ENCODE data around the gene LMTK2. TPM values are rescaled to one million over a fixed set of nuclear protein-coding genes. Genes with fewer than 3 reads are reported as not detected.

Gene LMTK2
- polyA plus RNA-seq, 3 donors from 2014 or later: 0.85 to 3.1 (median 1.3) TPM

GRCh38 chr7:98163704-98164494 lies 57.2 kb downstream of the LMTK2 start:
- Mint-ChIP-seq H3K27ac (no peak overlapping the region), H3K4me3 (no peak overlapping the region)

DNA sequence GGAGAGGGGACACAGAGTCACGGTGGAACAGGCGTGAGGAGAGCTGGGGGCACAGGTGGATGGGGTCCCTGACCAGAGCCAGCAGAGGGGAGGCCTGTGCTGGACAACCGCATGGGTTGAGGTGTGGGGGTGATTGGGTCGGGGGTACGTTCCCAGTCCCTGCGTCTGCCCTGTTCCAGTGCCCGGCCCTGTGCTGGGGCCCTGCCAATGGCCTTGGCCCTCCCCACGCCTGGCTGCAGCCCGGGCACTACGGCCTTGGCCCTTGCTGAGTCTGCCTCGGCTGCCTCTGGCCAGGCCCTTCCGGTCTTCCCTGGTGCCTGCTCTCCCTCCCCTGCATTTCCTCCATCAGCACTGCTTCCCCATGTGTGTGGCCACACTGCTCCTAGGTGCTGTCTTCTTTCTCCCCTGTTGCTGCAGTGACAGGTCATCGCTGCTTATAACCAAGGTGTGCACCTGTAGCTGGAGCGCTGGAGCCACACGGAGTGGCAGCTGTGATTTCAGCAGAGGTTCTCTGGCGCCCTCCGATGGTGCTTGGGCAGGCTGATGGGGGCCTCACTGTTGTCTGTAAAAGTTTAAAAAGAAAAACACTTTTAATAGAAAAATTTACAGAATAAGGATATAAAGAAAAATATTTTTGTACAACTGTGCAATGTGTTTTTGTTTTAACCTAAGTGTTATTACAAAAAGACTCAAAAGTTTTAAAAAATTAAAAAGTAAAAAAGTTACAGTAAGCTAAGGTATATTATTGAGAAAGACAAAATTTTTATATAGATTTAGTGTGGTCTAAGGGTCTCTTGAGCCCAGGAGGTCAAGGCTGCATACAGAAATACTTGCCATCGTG lies 59.4 kb downstream of the LMTK2 start:
- DNase-seq: peak; percentile 18 to 43 (median 42)
- H3K27ac Mint-ChIP-seq: no peak overlapping the region
- H3K36me3 Mint-ChIP-seq: no peaks in the 10 kb centered on the region
- no peaks in the 10 kb centered on the region for H3K9me3 Mint-ChIP-seq
- H3K27me3 Mint-ChIP-seq (ENCODE audit: low read depth in 3 of 3): peaks cover 0 to 3% (median 0%) of the 10 kb centered on the region in 3 donors
- peaks cover 0 to 3% of the 10 kb centered on the region in 2 donors for H3K4me1 Mint-ChIP-seq
- no peak overlapping the region for H3K4me3 Mint-ChIP-seq

More at GRCh38 chr7:98163704-98164494, 57.2 kb downstream of the LMTK2 start:
- Mint-ChIP-seq H3K27me3 (ENCODE audit: low read depth in 3 of 3) (peaks cover 0 to 3% (median 0%) of the 10 kb centered on the region in 3 donors), H3K36me3 (peaks cover 0 to 9% (median 0%) of the 10 kb centered on the region in 3 donors), H3K9me3 (no peaks in the 10 kb centered on the region), H3K4me1 (peaks cover 0 to 3% of the 10 kb centered on the region in 2 donors)
- no peak for DNase-seq

- peaks cover 0 to 3% (median 0%) of the 10 kb centered on the region in 3 donors for H3K27me3 Mint-ChIP-seq (ENCODE audit: low read depth in 3 of 3)
- H3K4me1 Mint-ChIP-seq: peaks cover 0 to 3% of the 10 kb centered on the region in 2 donors
- H3K36me3 Mint-ChIP-seq: peaks cover 0 to 4% (median 0%) of the 10 kb centered on the region in 3 donors
- no peak overlapping the region for H3K27ac Mint-ChIP-seq
- H3K4me3 Mint-ChIP-seq: no peak overlapping the region
- no peak for DNase-seq
- H3K9me3 Mint-ChIP-seq: no peaks in the 10 kb centered on the region
These were observed 60.0 kb downstream of the LMTK2 start for GRCh38 chr7:98166668-98166970.

DNA sequence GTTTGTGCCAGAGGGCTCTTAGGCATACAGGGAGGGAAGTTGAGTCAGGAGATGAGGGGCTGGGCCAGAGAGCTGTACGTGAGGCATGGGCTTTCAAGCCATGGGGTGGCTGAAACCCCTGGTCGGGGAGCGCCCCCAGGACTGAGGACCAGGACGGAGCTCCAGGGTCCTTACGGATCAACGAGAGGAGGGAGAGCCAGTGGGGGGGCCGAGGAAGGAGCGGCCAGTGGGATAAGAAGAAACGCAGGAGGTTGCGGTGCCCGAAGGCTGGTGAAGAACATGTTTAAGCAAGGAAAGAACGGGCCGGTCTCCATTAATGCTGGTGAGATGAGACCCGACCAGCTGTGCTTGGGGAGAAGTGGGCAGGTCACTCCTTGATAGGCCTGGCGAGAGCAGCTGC lies 61.0 kb downstream of the LMTK2 start:
- Mint-ChIP-seq H3K36me3 (peaks cover 0 to 7% (median 3%) of the 10 kb centered on the region in 3 donors), H3K9me3 (no peaks in the 10 kb centered on the region), H3K27me3 (ENCODE audit: low read depth in 3 of 3) (peaks cover 0 to 3% (median 0%) of the 10 kb centered on the region in 3 donors), H3K27ac (no peak overlapping the region), H3K4me3 (no peak overlapping the region), H3K4me1 (peaks cover 0 to 3% of the 10 kb centered on the region in 2 donors)
- DNase-seq: no peak

- H3K4me1 Mint-ChIP-seq: peaks cover 0 to 3% of the 10 kb centered on the region in 2 donors
- H3K4me3 Mint-ChIP-seq: no peak overlapping the region
- H3K27me3 Mint-ChIP-seq (ENCODE audit: low read depth in 3 of 3): peaks cover 0 to 3% (median 0%) of the 10 kb centered on the region in 3 donors
- H3K36me3 Mint-ChIP-seq: peaks cover 0 to 7% (median 3%) of the 10 kb centered on the region in 3 donors
- H3K9me3 Mint-ChIP-seq: no peaks in the 10 kb centered on the region
- no peak overlapping the region for H3K27ac Mint-ChIP-seq
- DNase-seq: peak; percentile 49 to 64 (median 56)
These were observed 61.7 kb downstream of the LMTK2 start for GRCh38 chr7:98168181-98168903.

- H3K36me3 Mint-ChIP-seq: peaks cover 0 to 7% (median 3%) of the 10 kb centered on the region in 3 donors
- no peak overlapping the region for H3K27ac Mint-ChIP-seq
- no peak overlapping the region for H3K4me3 Mint-ChIP-seq
- peaks cover 0 to 3% of the 10 kb centered on the region in 2 donors for H3K4me1 Mint-ChIP-seq
- DNase-seq: no peak
- no peaks in the 10 kb centered on the region for H3K9me3 Mint-ChIP-seq
- peaks cover 0 to 3% (median 0%) of the 10 kb centered on the region in 3 donors for H3K27me3 Mint-ChIP-seq (ENCODE audit: low read depth in 3 of 3)
These were observed 62.4 kb downstream of the LMTK2 start for GRCh38 chr7:98168904-98169621.

DNA sequence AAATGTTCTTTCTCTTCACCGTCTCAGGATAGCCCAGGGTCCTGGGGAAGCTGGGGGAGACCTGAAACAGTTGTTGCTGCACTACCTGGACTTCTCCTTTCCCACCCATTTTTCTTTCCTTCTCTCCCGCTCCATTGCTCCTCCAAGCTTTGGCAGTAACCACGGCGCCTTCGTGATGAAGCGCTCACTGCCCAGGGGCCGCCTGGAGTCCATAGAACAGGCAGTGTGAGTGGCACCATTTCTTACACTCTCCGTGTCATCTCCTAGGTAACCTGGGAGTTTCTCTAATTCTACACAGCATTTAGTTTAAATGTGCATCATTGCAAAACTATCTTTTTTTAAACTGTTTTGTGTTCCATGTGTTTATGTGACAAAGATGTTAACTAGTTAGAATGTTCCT lies 64.3 kb downstream of the LMTK2 start:
- Mint-ChIP-seq H3K27ac (no peak overlapping the region), H3K4me1 (peaks cover 0 to 3% of the 10 kb centered on the region in 2 donors), H3K4me3 (no peak overlapping the region), H3K36me3 (peaks cover 7 to 15% (median 10%) of the 10 kb centered on the region in 3 donors), H3K27me3 (ENCODE audit: low read depth in 3 of 3) (no peaks in the 10 kb centered on the region), H3K9me3 (no peaks in the 10 kb centered on the region)
- no peak for DNase-seq

- Mint-ChIP-seq H3K27ac (no peak overlapping the region), H3K27me3 (ENCODE audit: low read depth in 3 of 3) (no peaks in the 10 kb centered on the region), H3K9me3 (no peaks in the 10 kb centered on the region), H3K36me3 (peaks cover 7 to 15% (median 10%) of the 10 kb centered on the region in 3 donors), H3K4me1 (peaks cover 0 to 3% of the 10 kb centered on the region in 2 donors), H3K4me3 (no peak overlapping the region)
- DNase-seq: no peak
These were observed 64.8 kb downstream of the LMTK2 start for GRCh38 chr7:98171449-98171848.

DNA sequence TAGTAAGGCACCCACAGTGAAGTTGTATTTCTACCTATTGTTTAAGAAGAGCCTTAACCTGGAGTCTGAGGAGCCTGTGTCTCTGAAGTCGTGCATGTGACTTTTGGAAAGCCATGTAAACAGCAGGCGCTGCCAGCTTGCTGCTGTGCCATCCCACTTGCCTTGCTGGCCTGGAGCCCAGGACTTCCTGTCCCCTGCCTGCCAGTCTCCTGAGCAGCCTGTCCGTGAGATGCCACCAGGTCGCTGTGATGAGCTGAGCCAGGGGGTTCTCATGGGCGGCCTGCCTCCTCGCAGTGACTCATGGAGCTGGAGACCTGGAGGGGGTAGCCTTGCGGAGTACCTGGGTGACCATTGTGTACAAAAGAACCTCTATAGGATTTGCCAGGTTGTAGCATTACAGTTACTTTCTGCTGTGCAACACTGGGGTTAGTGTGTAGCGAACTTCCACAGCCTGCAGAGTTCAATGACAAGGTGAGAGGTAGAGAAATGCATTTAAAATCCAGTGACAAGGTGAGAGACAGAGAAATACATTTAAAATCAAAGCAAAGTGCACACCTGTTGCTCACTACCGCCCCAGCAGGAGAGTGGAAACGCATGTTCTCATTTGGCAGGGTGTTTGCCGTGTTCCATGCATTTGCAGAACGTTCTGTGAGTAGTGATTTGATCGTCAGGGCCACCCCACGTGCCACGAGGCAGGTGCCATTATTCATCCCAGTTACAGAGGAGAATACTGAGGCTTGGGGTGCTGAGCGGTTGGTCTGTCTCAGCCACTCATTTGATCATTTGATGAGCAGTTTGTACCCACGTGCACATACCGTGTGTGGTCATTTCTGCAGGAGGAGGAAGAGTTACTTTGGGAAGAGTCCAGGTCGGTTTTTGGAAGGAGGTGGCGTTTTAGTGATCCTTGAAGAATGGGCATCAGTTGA lies 67.9 kb downstream of the LMTK2 start:
- peaks cover 7 to 19% (median 10%) of the 10 kb centered on the region in 3 donors for H3K36me3 Mint-ChIP-seq
- no peak overlapping the region for H3K4me3 Mint-ChIP-seq
- no peak overlapping the region for H3K27ac Mint-ChIP-seq
- H3K9me3 Mint-ChIP-seq: no peaks in the 10 kb centered on the region
- DNase-seq: no peak
- H3K4me1 Mint-ChIP-seq: no peaks in the 10 kb centered on the region
- H3K27me3 Mint-ChIP-seq (ENCODE audit: low read depth in 3 of 3): no peaks in the 10 kb centered on the region

GRCh38 chr7:98175260-98175940 lies 68.7 kb downstream of the LMTK2 start:
- H3K9me3 Mint-ChIP-seq: no peaks in the 10 kb centered on the region
- no peak overlapping the region for H3K4me3 Mint-ChIP-seq
- no peaks in the 10 kb centered on the region for H3K4me1 Mint-ChIP-seq
- peaks cover 7 to 19% (median 10%) of the 10 kb centered on the region in 3 donors for H3K36me3 Mint-ChIP-seq
- no peak overlapping the region for H3K27ac Mint-ChIP-seq
- DNase-seq: no peak
- H3K27me3 Mint-ChIP-seq (ENCODE audit: low read depth in 3 of 3): no peaks in the 10 kb centered on the region

GRCh38 chr7:98177553-98177952 lies 70.9 kb downstream of the LMTK2 start:
- no peak for DNase-seq
- no peak overlapping the region for H3K4me3 Mint-ChIP-seq
- H3K27me3 Mint-ChIP-seq (ENCODE audit: low read depth in 3 of 3): peaks cover 0 to 2% (median 0%) of the 10 kb centered on the region in 3 donors
- H3K27ac Mint-ChIP-seq: no peak overlapping the region
- H3K36me3 Mint-ChIP-seq: peaks cover 0 to 15% (median 10%) of the 10 kb centered on the region in 3 donors
- H3K9me3 Mint-ChIP-seq: no peaks in the 10 kb centered on the region
- H3K4me1 Mint-ChIP-seq: no peaks in the 10 kb centered on the region

DNA sequence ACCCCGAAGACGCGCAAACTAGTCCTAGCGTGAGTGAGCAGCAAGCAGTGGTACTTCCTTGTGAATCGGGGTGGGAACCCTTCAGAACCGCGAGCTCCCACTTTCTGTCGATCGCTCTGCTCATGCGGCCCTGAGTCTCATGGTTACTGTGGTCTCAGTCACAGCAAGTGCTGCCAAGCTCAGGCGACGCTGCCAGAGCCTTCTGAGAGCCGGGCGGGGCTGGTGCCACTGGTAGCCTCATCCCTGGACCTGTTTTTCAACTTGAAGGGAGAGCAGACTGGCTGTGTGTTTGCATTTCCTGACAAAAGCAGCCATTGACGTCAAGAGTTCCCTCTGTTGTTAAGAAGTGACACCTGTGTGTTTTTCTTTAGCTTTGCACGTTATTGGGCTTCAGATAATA lies 71.7 kb downstream of the LMTK2 start:
- no peaks in the 10 kb centered on the region for H3K9me3 Mint-ChIP-seq

More for the DNA sequence above, 71.7 kb downstream of the LMTK2 start:
- Mint-ChIP-seq H3K4me1 (no peaks in the 10 kb centered on the region), H3K27me3 (ENCODE audit: low read depth in 3 of 3) (peaks cover 0 to 2% (median 0%) of the 10 kb centered on the region in 3 donors), H3K4me3 (no peak overlapping the region), H3K36me3 (peaks cover 0 to 15% (median 10%) of the 10 kb centered on the region in 3 donors), H3K27ac (no peak overlapping the region)
- DNase-seq: no peak

Data from immature natural killer cell (primary cell).